ENCODE data around the gene ESPNL. TPM values are rescaled to one million over a fixed set of nuclear protein-coding genes. Genes with fewer than 3 reads are reported as not detected.

The ESPNL gene
- total RNA-seq, 1 donor from 2014 or later, result 2.4 TPM

DNA sequence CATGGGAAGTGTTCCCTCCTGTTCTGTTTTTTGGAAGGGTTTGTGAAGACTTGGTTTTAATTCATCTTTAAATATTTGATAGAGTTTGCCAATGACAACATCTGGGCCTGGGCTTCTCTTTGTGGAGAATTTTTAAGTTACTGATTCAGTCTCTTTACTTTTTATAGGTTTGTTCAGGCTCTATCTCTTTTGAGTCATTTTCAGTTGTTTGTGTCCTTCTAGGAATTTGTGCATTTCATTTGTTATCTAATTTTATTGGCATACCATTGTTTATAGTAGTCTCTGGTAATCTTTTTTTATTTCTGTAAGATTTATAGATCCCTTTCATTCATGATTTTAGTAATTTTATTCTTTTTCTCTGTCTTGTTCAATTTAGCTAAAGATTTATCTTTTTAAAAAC, 24.7 kb upstream of the ESPNL start:
- no peak for DNase-seq (ENCODE audit: low spot score)

DNA sequence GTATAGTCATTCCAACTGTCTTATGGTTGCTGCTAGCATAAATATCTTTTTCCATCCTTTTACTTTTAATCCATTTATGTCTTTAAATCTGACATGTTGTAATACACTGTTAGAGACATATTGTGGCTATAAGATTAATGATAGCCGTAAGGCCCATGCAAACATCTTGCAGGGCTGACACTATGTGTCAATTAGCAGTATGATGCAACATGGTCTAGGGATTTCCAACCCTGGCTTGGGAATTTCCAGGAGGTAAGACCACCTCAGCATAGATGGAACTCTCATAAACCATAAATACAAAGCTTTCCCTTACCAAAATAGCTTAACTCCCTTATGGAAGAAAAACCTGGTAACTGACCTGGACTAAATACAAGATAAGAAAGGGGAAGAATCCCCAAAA, 22.8 kb upstream of the ESPNL start:
- no peak for DNase-seq (ENCODE audit: low spot score)

DNA sequence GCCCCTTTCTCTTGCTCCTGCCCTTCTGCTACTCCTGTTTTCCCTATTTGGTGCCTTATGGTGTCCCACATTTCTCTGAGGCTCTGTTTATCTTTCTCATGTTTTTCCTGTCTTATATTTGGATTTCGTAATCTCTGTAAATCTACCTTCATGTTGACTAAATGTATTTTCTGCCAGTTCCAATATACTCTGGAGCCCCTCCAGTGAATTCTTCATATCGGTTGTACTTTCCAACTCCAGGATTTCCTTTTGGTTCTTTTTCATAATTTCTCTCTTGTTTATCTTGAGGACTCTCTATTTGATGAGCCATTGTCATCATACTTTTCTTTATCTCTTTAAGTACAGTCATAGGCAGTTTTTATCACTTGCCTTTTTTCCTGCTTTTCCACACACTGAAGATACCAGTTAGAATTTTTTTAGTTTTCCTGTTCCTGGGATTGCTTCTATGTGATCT, 20.2 kb upstream of the ESPNL start:
- no peak for DNase-seq (ENCODE audit: low spot score)

DNA sequence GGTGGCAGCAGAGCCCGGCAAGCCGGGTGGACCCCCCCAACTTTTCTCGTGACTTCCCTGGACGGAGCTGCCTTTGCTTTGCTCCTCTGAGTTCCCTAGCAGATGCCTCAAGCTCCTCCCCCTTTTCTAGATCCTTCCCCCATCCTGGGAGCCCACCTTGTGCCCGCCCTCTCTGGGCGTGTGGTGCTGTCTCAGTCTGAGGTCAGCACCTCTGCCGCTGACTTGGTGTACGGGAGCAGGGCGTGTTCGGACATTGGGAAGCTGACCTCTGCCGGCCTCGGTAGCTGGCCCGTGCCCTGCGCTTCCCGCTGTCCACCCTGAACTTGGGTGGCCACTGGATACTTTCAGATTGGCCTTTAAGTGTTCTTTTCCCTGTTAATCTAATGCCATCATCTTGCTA, 19.6 kb upstream of the ESPNL start:
- DNase-seq (ENCODE audit: low spot score), result no peak

DNA sequence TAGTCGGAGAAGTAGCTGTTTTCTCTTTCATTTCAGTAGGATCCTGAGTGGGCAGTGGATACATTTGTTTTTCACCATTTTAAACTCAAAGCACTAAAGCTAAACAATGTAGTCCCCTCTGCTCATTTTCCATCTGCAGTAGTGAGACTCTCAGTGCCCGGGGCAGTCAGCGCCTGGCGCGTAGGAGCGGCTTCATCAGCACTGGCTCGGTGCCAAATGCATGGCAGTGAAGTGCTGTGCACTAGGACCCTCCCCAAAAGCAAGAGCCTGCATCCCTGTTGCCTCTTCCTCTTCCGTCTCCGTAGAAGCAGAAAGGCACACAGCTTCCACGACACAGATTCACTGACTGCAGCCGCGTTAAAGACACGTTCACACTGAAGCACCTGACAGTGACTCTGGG, 19.0 kb upstream of the ESPNL start:
- DNase-seq (ENCODE audit: low spot score), result no peak

DNA sequence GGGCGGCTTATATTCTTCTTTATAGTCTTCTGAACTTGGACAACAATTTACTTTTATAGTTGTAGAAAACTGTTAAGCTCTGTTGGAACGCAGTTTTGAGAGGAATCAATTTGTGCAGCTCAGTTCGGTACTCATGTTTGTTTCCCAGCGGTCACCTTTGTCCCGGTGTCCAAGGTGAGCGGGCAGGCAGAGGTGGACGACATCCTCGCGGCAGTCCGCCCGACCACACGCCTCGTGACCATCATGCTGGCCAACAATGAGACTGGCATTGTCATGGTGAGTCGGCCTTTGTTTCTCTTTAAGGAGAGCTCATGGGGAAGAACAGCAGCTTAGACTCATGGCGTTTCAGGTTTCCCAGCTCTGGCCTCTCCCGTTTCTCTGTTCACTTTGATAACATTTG, 18.6 kb upstream of the ESPNL start:
- no peak for DNase-seq (ENCODE audit: low spot score)

DNA sequence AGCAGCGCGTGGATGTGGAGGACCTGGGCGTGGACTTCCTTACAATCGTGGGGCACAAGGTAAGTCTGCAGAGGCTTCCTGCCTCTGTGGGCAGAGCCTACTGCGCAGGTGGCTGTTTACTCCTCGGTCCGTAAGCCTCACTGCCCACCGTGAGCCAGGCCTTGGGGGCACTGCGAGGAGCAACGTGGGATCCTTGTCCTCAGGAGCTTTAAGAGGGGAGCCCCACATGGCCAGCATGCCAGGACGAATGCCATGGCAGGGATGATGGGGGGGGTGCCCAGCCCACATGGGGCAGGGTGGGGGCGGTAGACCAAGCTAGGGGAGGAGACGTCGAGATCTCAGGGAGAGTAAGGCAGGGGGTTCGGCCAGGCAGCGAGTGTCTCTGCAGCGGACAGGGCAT, 18.0 kb upstream of the ESPNL start:
- DNase-seq (ENCODE audit: low spot score), result no peak

DNA sequence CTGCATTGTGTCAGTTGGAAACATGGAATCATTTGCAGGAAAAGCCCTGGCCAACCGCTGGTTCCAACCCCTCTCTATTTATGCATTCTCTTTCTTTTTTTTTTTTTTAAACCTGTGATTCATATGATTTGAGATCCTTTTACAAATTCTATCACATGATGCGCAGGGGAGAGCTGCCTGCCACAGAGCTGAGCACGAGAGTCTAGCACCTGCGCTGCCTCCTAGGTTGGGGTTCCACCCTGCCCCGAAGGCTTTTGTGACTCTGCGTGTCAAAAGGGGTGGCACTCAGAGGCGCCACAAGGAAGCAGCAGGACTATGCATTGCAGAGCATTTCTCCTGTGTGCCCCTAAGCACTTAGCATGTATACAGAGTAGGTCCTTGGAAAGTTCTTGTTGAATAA, 17.3 kb upstream of the ESPNL start:
- DNase-seq (ENCODE audit: low spot score), result no peak

DNA sequence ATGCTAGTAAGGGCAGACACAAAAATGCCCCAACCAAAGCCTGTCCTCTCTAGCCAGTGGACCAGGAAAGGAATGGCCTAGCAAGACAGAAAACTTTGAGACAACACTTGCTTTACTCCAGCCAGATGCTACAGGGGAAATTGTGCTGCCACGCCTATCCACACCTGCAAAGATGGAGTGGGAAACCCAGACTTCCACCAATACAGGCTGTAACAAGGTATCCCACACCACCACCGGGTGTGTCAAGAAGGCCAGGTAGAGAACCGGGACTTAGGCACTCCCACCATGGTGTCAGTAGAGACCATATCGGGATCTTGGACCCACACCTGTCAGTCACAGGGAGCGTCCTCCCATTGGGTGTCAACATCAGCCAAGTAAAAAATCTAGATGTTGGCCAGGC, 16.2 kb upstream of the ESPNL start:
- DNase-seq (ENCODE audit: low spot score), result no peak

DNA sequence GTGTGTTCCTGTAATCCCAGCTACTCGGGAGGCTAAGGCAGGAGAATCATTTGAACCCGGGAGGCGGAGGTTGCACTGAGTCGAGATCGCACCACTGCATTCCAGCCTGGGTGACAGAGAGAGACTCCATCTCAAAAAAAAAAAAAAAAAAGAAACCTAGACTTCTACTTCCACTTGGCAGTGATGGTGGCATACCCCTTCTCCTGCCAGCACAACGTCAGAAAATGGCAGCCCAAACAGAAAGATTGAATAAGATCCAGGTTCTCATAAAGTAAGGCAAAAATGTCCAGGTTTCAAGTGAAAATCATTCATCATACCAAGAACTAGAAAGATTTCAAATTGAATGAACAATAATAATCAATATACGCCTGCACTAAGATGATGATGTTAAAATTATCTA, 15.4 kb upstream of the ESPNL start:
- no peak for DNase-seq (ENCODE audit: low spot score)

DNA sequence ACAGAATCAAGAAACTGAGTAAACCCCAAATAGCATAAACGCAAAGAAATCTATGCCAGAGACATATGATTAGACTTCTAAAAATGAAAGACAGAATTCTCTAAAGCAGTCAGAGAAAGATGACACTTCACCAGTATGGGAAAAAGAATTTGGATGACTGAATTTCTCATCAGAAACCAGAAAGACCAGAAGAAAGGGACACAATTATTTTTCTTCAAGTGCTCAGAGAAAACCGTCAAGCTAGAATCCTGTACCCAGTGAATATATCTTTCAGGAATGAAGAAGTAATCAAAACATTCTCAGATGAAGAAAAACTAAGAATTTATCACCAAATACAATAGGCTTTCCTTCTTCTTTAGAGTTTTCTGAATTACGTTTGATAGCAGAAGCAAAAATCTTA, 14.2 kb upstream of the ESPNL start:
- DNase-seq (ENCODE audit: low spot score), result no peak

DNA sequence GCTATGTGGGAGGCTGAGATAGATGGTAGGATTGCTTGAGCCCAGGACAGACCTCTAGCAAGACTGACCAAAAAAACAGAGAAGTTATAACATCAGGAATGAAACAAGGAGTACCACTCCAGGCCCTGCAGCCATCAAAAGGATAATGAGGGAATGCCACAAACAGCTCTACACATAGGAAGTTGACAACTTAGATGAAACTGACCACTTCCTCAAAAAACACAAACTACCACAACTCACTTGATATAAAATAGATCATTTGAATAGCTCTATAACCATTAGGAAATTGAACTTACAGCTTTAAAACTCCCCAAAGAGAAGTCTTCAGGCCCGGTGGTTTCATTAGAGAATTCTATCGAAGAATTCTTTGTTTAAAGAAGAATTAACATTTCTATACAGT, 12.9 kb upstream of the ESPNL start:
- no peak for DNase-seq (ENCODE audit: low spot score)

DNA sequence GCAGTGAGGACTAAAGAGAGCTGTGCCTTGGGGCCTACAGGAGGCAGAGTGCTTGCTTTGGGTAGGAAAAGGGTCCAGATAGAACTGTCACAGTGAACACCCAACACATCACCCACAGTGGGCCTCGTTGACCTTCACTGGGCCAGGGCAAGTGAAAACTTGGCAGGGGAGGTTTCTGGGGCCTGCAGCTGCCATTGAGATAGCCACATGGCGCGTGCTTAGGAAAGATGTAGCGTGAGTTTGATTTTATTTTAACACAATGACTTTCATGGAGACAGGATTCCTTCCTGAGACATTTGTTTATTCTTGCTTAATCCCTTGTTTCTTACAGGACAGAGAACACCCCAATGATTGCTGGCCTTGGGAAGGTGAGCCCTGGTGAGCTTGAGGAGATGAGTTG, 9.3 kb upstream of the ESPNL start:
- no peak for DNase-seq (ENCODE audit: low spot score)

DNA sequence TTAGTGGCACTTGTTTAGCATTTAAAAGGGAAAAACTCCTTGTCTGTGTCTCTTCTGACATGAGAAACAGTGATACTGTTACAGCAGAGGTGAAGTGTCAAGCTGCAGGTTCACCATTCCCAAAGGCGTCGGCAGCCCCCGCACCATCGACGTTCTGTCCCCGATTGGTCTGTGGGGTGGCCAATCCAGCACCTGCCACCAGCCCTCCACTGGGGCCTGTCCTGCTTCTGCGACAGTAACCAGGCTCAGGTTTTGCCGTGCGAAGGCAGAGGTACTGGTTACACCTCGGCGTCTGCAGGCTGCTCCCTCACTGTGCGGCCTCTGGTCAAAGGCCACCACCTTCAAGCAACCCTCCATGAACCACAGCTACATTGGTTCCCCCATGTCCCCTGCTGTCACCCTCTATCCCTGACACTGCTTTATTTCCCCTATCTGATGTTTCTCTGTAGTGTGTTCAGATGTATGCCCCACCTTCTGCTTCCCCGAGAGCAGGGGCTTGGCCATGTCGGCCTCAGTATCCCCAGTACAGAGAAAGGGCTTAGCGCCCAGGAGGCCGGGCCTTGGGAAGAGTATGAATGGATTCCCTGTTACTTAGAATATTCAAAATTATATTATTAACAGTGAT, 8.6 kb upstream of the ESPNL start:
- DNase-seq (ENCODE audit: low spot score), result no peak

DNA sequence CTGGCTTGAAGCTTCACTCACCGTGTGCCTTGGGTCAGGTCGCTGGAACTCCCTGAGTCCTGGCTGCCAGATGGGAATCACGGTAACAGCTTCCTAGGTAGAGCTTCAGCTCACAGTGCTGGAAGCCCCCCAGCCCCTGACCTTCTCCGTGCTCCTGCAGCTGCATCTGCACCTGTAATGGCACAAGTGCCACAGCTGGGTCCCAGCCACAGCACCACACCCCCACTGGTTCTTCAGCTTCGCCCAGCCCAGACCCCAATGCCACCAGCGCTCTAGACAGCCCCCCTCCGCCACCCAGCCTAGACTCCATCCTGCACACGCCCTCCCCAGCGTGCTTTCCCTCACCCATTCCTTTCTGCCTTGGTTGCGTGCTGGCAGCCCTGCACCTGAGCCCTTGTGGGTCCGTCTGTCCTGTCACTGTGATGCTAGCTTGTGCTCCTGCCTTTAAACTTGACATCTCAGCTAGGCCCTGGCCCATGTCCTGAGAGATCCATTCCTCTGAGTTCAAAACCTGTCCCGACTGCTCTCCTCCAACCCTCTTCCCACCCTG, 7.6 kb upstream of the ESPNL start:
- no peak for DNase-seq (ENCODE audit: low spot score)

DNA sequence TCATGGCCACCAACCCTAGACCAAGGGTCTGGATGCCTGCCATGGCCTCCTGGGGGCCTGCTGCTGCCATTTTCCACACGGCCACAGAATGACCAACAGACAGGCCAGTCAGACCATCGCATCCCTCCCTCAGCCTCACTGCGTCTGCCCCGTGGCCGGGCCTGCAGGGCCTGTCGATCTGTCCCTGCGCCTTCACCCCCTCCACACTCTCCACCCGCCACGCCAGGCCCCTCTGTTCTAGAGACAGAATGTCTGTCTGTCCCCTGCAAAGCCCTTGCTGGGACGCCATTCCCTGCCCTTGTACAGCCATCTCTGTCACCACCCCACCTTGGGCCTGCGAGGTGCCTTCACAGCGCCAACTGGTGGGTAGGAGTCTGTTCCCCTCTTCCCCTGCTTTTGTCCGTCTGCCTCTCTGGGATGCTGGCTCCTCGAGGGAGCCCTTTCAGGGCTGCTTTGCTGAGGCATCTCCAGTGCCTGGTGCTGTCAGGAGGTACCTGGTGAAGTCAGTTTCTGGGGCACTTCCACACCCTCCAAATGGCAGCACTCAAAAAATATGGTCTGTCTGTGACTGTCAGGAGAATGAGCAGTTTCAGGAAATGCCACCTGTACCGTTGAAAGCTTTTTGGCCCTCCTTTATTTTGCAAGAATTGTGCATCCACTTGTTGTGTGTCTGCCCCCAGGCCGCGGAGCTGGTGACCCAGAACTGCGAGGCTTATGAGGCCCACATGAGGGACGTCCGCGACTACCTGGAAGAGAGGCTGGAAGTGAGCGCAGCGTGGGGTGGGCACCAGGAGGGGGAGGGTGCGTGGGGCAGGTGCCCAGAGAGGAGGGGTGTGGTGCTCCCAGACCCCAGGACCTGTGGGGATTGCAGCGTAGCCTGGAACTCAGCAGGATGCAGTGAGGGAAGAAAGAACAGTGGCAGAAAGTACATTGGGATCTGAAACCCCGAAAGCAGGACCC, 6.7 kb upstream of the ESPNL start:
- no peak for DNase-seq (ENCODE audit: low spot score)

DNA sequence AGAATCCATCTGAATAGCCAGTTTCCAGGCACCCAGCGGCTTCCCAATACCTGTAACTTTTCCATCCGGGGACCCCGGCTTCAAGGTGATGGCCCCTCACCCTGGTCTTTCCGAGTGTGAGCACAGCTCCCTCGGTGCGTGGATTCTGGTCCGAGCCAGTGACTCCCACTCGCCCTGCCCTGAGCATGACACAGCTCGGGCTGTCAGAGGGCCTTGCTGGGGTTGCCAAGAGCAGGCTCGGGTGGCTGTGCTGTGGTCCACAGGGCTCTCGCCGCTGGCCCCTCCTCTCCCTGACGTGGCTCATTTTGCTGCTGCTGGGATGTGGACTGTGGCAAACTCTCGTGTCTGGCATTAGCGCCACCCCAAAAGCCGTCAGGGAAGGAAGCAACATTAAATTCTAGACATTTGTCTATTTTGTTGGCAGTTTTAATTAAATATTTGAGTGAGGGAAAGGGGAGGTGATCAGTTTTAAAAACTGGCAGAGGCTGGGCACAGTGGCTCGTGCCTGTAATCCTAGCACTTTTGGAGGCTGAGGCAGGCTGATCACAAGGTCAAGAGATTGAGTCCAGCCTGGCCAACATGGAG, 5.6 kb upstream of the ESPNL start:
- DNase-seq (ENCODE audit: low spot score), result no peak

DNA sequence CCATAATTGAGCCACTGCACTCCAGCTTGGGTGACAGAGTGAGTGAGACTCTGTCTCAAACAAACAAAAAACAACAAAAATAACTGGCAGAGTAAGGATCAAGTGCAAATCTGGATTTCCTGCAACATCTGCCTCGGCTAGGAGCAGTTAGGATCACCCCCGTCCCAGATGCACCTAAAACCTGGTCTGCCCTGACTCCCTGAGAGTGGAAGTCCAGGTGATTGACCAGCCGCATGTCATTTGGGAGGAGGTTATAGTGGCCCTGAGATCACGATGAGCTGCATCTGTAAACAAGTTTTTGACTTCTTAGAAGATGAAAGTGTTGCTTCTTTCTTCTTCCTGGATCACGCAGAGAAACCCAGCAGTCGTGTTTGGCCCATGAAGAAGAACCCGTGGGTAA, 5.0 kb upstream of the ESPNL start:
- DNase-seq (ENCODE audit: low spot score), result no peak

DNA sequence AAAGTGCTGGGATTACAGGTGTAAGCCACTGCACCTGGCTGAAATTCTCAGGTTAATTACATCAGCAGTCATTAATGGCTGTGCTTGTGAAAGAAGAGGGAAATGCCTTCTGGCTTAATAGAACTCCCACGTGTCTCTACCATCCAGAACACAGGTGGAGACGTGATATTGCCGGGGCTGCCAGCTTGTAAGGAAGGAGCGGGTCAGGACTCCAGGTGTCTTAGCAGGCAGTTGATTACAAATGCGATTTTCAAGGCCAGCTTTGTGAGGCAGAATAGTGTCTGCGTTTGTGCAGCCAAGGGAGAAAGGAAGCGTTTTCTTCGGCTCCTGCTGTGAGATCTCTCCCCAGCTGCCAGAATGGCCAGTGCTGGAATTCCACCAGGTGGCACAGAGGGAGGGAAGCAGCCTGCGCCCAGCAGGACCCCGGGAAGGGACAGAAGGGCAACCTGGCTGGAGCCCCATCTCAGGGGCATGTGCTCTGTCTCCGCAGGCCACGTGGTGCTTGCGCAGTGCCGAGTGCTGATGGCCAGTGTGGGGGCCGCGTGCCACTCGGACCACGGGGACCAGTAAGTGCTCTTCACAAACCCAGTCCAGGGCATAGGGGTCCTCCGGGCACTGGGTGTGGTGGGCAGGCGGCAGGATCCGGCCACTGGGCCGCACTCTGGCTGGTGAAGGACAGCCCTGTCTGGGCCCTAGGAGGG, 3.7 kb upstream of the ESPNL start:
- no peak for DNase-seq (ENCODE audit: low spot score)

DNA sequence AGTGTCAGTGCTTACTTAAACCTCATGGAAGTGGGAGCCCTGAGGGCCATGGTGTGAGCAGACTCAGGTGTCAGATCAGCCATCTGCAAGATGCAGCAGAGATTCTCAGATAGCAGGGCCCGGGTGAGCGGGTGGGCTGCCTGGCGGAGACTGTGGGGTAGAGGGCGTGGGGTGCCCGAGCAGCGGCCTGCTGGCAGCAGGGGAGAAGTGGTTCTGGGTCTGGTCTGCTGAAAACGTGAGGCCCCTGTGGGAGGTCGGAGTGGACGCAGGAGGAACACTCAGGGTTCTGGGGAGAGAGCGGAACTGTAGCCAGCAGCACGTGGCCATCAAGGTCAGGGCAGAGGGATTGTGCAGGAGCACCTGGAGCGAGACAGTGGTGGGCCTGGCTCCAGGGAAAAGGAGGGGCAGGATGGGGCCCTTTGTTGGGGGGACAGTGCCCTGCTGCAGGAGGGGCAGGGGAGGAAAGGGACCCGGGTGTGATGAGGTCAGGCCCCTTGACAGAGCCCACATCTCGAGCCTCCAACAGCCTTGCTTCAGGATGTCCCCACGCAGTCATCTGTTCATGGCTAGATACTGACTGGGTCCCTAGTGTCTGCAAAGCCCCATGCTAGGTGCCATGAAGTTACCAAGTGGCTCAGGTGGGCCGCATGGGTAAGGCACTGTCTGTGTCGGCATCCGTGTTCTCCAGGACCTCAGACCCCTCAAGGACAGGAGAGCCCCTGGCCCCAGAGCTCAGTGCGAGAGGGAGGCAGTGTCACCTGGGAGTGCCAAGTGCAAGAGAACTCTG, 2.7 kb upstream of the ESPNL start:
- DNase-seq (ENCODE audit: low spot score), result peak; percentile 35
